PC-3 (cell line): ENCODE data around the gene MRPL21. TPM values are rescaled to one million over a fixed set of nuclear protein-coding genes. Genes with fewer than 3 reads are reported as not detected.

Source experiments
- ATAC-seq: fragments of 200-7000 bp; cut with Tn5 transposase; 2 replicates; pipeline ENCODE4 v1.9.1; 2020; ENCODE audit warnings: mild to moderate bottlenecking, moderate library complexity
- BruUV-seq: library from RNA; stranded (reverse); fragments of 400-500 nt; replicated peaks from 2 replicates; lab custom pipeline; 2021; lab: Mats Ljungman, UMichigan
- CTCF ChIA-PET: fragments of 300-600 bp; sonication (Branson Sonifier 250); formaldehyde crosslinking; loops from one replicate; lab custom pipeline; 2022; ENCODE audit warnings: antibody characterized with exemption; lab: Charles Lee
- POLR2A ChIA-PET: fragments of 300-600 bp; sonication (Branson Sonifier 250); formaldehyde crosslinking; loops from one replicate; lab custom pipeline; 2022; ENCODE audit warnings: antibody characterized with exemption; ENCODE audit not compliant: unreplicated experiment; lab: Charles Lee
- DNase-seq: peaks from one replicate; pipeline ENCODE4 v3.0.0-alpha.2; 2015
- H2AFZ ChIP-seq: fragments of 300-600 bp; sonication (generic); 2 replicates; pipeline ENCODE4 v1.6.0; 2016; ENCODE audit warnings: antibody characterized with exemption, low read length
- H3F3A ChIP-seq: fragments of 300-600 bp; sonication (generic); one replicate; pipeline ENCODE4 v1.6.0; 2017; ENCODE audit warnings: antibody characterized with exemption, low read length, control low read depth, mild to moderate bottlenecking; ENCODE audit not compliant: unreplicated experiment
- H3K27ac ChIP-seq: fragments of 300-600 bp; sonication (generic); 2 replicates; pipeline ENCODE4 v1.5.1; 2016; ENCODE audit warnings: mild to moderate bottlenecking, low read length
- H3K27me3 ChIP-seq: fragments of 300-600 bp; sonication (generic); 2 replicates; pipeline ENCODE4 v1.6.1; 2016; ENCODE audit warnings: low read length, mixed read lengths
- H3K36me3 ChIP-seq: fragments of 300-600 bp; sonication (generic); 2 replicates; pipeline ENCODE4 v1.6.1; 2016; ENCODE audit warnings: low read depth, mixed run types, low read length, mixed read lengths
- H3K4me1 ChIP-seq: fragments of 300-600 bp; sonication (generic); 2 replicates; pipeline ENCODE4 v1.5.1; 2016; ENCODE audit warnings: low read length; ENCODE audit not compliant: insufficient read depth
- H3K4me2 ChIP-seq: fragments of 300-600 bp; sonication (generic); 2 replicates; pipeline ENCODE4 v1.6.0; 2016; ENCODE audit warnings: low read length
- H3K4me3 ChIP-seq: fragments of 300-600 bp; sonication (generic); 2 replicates; pipeline ENCODE4 v1.5.1; 2016; ENCODE audit warnings: mild to moderate bottlenecking, low read length, mixed read lengths
- H3K79me2 ChIP-seq: fragments of 300-600 bp; sonication (generic); 2 replicates; pipeline ENCODE4 v1.6.1; 2017; ENCODE audit warnings: low read length, mixed read lengths
- H3K9ac ChIP-seq: fragments of 300-600 bp; sonication (generic); 2 replicates; pipeline ENCODE4 v1.6.0; 2016; ENCODE audit warnings: mild to moderate bottlenecking, low read length
- H3K9me2 ChIP-seq: fragments of 300-600 bp; sonication (generic); replicated peaks from 2 replicates; pipeline ENCODE4 v1.6.1; 2016; ENCODE audit warnings: mixed run types, low read length, mixed read lengths
- H3K9me3 ChIP-seq: fragments of 300-600 bp; sonication (generic); 2 replicates; pipeline ENCODE4 v1.6.1; 2016; ENCODE audit warnings: low read length, mixed read lengths
- H4K20me1 ChIP-seq: fragments of 300-600 bp; sonication (generic); 2 replicates; pipeline ENCODE4 v1.6.1; 2016; ENCODE audit warnings: low read length, mixed read lengths
- CTCF ChIP-seq: fragments of 300-600 bp; sonication (generic); conservative IDR thresholded peaks from 2 replicates; pipeline ENCODE4 v1.5.1; 2017; ENCODE audit warnings: antibody characterized with exemption, low read depth, mild to moderate bottlenecking, low read length
- EZH2 ChIP-seq: fragments of 300-600 bp; sonication (generic); IDR thresholded peaks from one replicate; pipeline ENCODE4 v1.6.1; 2017; ENCODE audit warnings: antibody characterized with exemption, mild to moderate bottlenecking, low read length; ENCODE audit not compliant: unreplicated experiment
- EZH2phosphoT487 ChIP-seq: fragments of 300-600 bp; sonication (generic); IDR thresholded peaks from 2 replicates; pipeline ENCODE4 v1.6.1; 2018; ENCODE audit warnings: mild to moderate bottlenecking, antibody characterized with exemption, low read length, borderline replicate concordance
- intact Hi-C: fragments of 100-400 bp; cut with micrococcal nuclease; formaldehyde crosslinking; loops from 2 replicates; pipeline ENCODE4 v1.9.0; 2023
- total RNA-seq: library from RNA; depleted of rRNA; stranded (reverse); fragments of >200 nt; gene quantifications from 2 replicates; pipeline ENCODE4 v1.2.3, GENCODE V29; 2014

MRPL21 gene
- total RNA-seq, 1 experiment from 2014 or later, result 230 TPM

DNA sequence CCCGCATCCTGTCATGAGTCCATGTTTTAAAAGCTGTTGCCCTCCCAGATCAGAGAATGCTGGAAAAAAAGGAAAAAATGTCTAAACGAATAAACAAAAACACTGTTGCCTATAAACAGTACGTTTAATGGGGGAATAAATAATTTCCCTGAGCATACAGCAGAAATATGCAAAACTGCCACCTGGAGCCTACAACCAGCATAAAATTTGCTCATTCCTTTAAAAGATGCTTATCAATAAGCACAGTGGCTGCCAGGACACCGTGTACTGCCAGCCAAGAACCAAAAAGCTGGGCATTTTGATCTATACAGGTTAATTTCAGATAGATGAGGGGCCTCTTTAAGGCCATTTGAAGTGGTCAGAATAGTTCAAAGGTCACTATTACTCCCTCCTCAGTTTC, 56.2 kb downstream of the MRPL21 start:
- no peak for ATAC-seq
- POLR2A ChIA-PET, result no interaction called here

GRCh38 chr11:68845351-68846002, 58.2 kb downstream of the MRPL21 start:
- H3K27ac ChIP-seq, result no peak overlapping the region
- intact Hi-C loops, result loop anchor here (10.0 kb wide), 1 partner anchor 211 kb away; no protein-coding TSS in a partner anchor
- no peak overlapping the region for H3K4me3 ChIP-seq
- no peaks in the 10 kb centered on the region for H4K20me1 ChIP-seq
- H3F3A ChIP-seq, result peaks cover under 1% of the 10 kb centered on the region
- H3K4me2 ChIP-seq, result no peak overlapping the region
- H2AFZ ChIP-seq, result no peak overlapping the region
- H3K9ac ChIP-seq, result no peak overlapping the region
- no peaks in the 10 kb centered on the region for H3K9me3 ChIP-seq
- H3K9me2 ChIP-seq, result no peaks in the 10 kb centered on the region
- ChIA-PET CTCF (no interaction called here), POLR2A (no interaction called here)
- H3K27me3 ChIP-seq, result no peaks in the 10 kb centered on the region
- no peak for DNase-seq
- no peaks in the 10 kb centered on the region for H3K36me3 ChIP-seq
- ATAC-seq, result no peak
- peaks cover 13% of the 10 kb centered on the region for H3K4me1 ChIP-seq
- TF ChIP-seq EZH2, result no peak
- no peak for TF ChIP-seq CTCF
- TF ChIP-seq EZH2phosphoT487, result no peak
- no TSS peak for BruUV-seq
- H3K79me2 ChIP-seq, result peaks cover 8% of the 10 kb centered on the region

More for the DNA sequence above, 56.2 kb downstream of the MRPL21 start:
- BruUV-seq, result no TSS peak
- no peak overlapping the region for H2AFZ ChIP-seq
- H3K4me1 ChIP-seq, result peaks cover 9% of the 10 kb centered on the region
- intact Hi-C loops, result loop anchor here (10.0 kb wide), 1 partner anchor 213 kb away; no protein-coding TSS in a partner anchor
- H3K9ac ChIP-seq, result no peak overlapping the region
- no peaks in the 10 kb centered on the region for H3K36me3 ChIP-seq
- no peaks in the 10 kb centered on the region for H3K27me3 ChIP-seq
- CTCF ChIA-PET, result no interaction called here
- no peaks in the 10 kb centered on the region for H3F3A ChIP-seq
- no peaks in the 10 kb centered on the region for H4K20me1 ChIP-seq
- H3K27ac ChIP-seq, result no peak overlapping the region
- TF ChIP-seq EZH2phosphoT487, result no peak
- no peak for TF ChIP-seq EZH2
- TF ChIP-seq CTCF, result no peak
- no peaks in the 10 kb centered on the region for H3K79me2 ChIP-seq
- no peaks in the 10 kb centered on the region for H3K9me3 ChIP-seq
- DNase-seq, result no peak
- H3K9me2 ChIP-seq, result no peaks in the 10 kb centered on the region
- H3K4me2 ChIP-seq, result no peak overlapping the region
- no peak overlapping the region for H3K4me3 ChIP-seq

DNA sequence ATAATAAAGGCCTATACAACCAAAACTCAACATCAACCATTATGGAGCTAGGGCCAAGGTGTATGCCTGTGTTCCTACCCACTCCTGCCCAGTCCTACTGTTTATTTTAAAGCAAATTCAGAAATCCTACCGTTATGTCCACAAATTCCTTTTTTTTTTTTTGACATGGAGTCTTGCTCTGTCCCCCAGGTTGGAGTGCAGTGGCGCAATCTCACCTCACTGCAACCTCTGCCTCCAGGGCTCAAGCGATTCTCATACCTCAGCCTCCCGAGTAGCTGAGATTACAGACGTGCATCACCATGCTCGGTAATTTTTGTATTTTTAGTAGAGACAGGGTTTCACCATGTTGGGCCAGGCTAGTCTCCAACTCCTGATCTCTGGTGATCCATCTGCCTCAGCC, 58.8 kb downstream of the MRPL21 start:
- no peak for ATAC-seq

More for the DNA sequence above, 58.8 kb downstream of the MRPL21 start:
- ChIA-PET CTCF (no interaction called here), POLR2A (no interaction called here)
- H3K4me1 ChIP-seq, result peaks cover 20% of the 10 kb centered on the region
- BruUV-seq, result no TSS peak
- no peak overlapping the region for H3K9ac ChIP-seq
- H3K9me2 ChIP-seq, result no peaks in the 10 kb centered on the region
- H3K36me3 ChIP-seq, result no peaks in the 10 kb centered on the region
- H3F3A ChIP-seq, result peaks cover 7% of the 10 kb centered on the region
- H2AFZ ChIP-seq, result 0 out of 2 replicates have a peak overlapping the region, but pooled peaks have one; percentile 91
- intact Hi-C loops, result loop anchor here (5.0 to 10.0 kb wide), 2 partner anchors 58 to 210 kb away; partner anchors contain the start of genes IGHMBP2 and MRPL21
- no peak overlapping the region for H3K4me2 ChIP-seq
- no peaks in the 10 kb centered on the region for H3K27me3 ChIP-seq
- peaks cover 15% of the 10 kb centered on the region for H3K79me2 ChIP-seq
- no peaks in the 10 kb centered on the region for H4K20me1 ChIP-seq
- no peaks in the 10 kb centered on the region for H3K9me3 ChIP-seq
- no peak overlapping the region for H3K27ac ChIP-seq
- TF ChIP-seq EZH2phosphoT487, result no peak
- no peak overlapping the region for H3K4me3 ChIP-seq
- no peak for DNase-seq
